PC-3 (cell line): ENCODE results near the gene PSMB2. TPM values are rescaled to one million over a fixed set of nuclear protein-coding genes. Genes with fewer than 3 reads are reported as not detected.

Source experiments
- ATAC-seq: fragments of 200-7000 bp; cut with Tn5 transposase; 2 replicates; pipeline ENCODE4 v1.9.1; 2020; ENCODE audit warnings: mild to moderate bottlenecking, moderate library complexity
- BruUV-seq: library from RNA; stranded (reverse); fragments of 400-500 nt; replicated peaks from 2 replicates; lab custom pipeline; 2021; lab: Mats Ljungman, UMichigan
- CTCF ChIA-PET: fragments of 300-600 bp; sonication (Branson Sonifier 250); formaldehyde crosslinking; loops from one replicate; lab custom pipeline; 2022; ENCODE audit warnings: antibody characterized with exemption; lab: Charles Lee
- POLR2A ChIA-PET: fragments of 300-600 bp; sonication (Branson Sonifier 250); formaldehyde crosslinking; loops from one replicate; lab custom pipeline; 2022; ENCODE audit warnings: antibody characterized with exemption; ENCODE audit not compliant: unreplicated experiment; lab: Charles Lee
- DNase-seq: peaks from one replicate; pipeline ENCODE4 v3.0.0-alpha.2; 2015
- H2AFZ ChIP-seq: fragments of 300-600 bp; sonication (generic); 2 replicates; pipeline ENCODE4 v1.6.0; 2016; ENCODE audit warnings: antibody characterized with exemption, low read length
- H3F3A ChIP-seq: fragments of 300-600 bp; sonication (generic); one replicate; pipeline ENCODE4 v1.6.0; 2017; ENCODE audit warnings: antibody characterized with exemption, low read length, control low read depth, mild to moderate bottlenecking; ENCODE audit not compliant: unreplicated experiment
- H3K27ac ChIP-seq: fragments of 300-600 bp; sonication (generic); 2 replicates; pipeline ENCODE4 v1.5.1; 2016; ENCODE audit warnings: mild to moderate bottlenecking, low read length
- H3K27me3 ChIP-seq: fragments of 300-600 bp; sonication (generic); 2 replicates; pipeline ENCODE4 v1.6.1; 2016; ENCODE audit warnings: low read length, mixed read lengths
- H3K36me3 ChIP-seq: fragments of 300-600 bp; sonication (generic); 2 replicates; pipeline ENCODE4 v1.6.1; 2016; ENCODE audit warnings: low read depth, mixed run types, low read length, mixed read lengths
- H3K4me1 ChIP-seq: fragments of 300-600 bp; sonication (generic); 2 replicates; pipeline ENCODE4 v1.5.1; 2016; ENCODE audit warnings: low read length; ENCODE audit not compliant: insufficient read depth
- H3K4me2 ChIP-seq: fragments of 300-600 bp; sonication (generic); 2 replicates; pipeline ENCODE4 v1.6.0; 2016; ENCODE audit warnings: low read length
- H3K4me3 ChIP-seq: fragments of 300-600 bp; sonication (generic); 2 replicates; pipeline ENCODE4 v1.5.1; 2016; ENCODE audit warnings: mild to moderate bottlenecking, low read length, mixed read lengths
- H3K79me2 ChIP-seq: fragments of 300-600 bp; sonication (generic); 2 replicates; pipeline ENCODE4 v1.6.1; 2017; ENCODE audit warnings: low read length, mixed read lengths
- H3K9ac ChIP-seq: fragments of 300-600 bp; sonication (generic); 2 replicates; pipeline ENCODE4 v1.6.0; 2016; ENCODE audit warnings: mild to moderate bottlenecking, low read length
- H3K9me2 ChIP-seq: fragments of 300-600 bp; sonication (generic); replicated peaks from 2 replicates; pipeline ENCODE4 v1.6.1; 2016; ENCODE audit warnings: mixed run types, low read length, mixed read lengths
- H3K9me3 ChIP-seq: fragments of 300-600 bp; sonication (generic); 2 replicates; pipeline ENCODE4 v1.6.1; 2016; ENCODE audit warnings: low read length, mixed read lengths
- H4K20me1 ChIP-seq: fragments of 300-600 bp; sonication (generic); 2 replicates; pipeline ENCODE4 v1.6.1; 2016; ENCODE audit warnings: low read length, mixed read lengths
- CTCF ChIP-seq: fragments of 300-600 bp; sonication (generic); conservative IDR thresholded peaks from 2 replicates; pipeline ENCODE4 v1.5.1; 2017; ENCODE audit warnings: antibody characterized with exemption, low read depth, mild to moderate bottlenecking, low read length
- EZH2 ChIP-seq: fragments of 300-600 bp; sonication (generic); IDR thresholded peaks from one replicate; pipeline ENCODE4 v1.6.1; 2017; ENCODE audit warnings: antibody characterized with exemption, mild to moderate bottlenecking, low read length; ENCODE audit not compliant: unreplicated experiment
- EZH2phosphoT487 ChIP-seq: fragments of 300-600 bp; sonication (generic); IDR thresholded peaks from 2 replicates; pipeline ENCODE4 v1.6.1; 2018; ENCODE audit warnings: mild to moderate bottlenecking, antibody characterized with exemption, low read length, borderline replicate concordance
- intact Hi-C: fragments of 100-400 bp; cut with micrococcal nuclease; formaldehyde crosslinking; loops from 2 replicates; pipeline ENCODE4 v1.9.0; 2023
- total RNA-seq: library from RNA; depleted of rRNA; stranded (reverse); fragments of >200 nt; gene quantifications from 2 replicates; pipeline ENCODE4 v1.2.3, GENCODE V29; 2014

PSMB2 gene
- total RNA-seq, 1 experiment from 2014 or later, result 61.2 TPM

GRCh38 chr1:35646043-35646442, 4.7 kb upstream of the PSMB2 start:
- DNase-seq (peak; percentile 34), ATAC-seq (peak; percentile 27; the same call in 1 of the 2 replicates)
- Histone ChIP-seq H3K4me3 (no peak overlapping the region), H3K4me1 (no peaks in the 10 kb centered on the region), H3K27me3 (0 out of 2 replicates have a peak, but pooled peaks cover 5% of the 10 kb centered on the region), H3K9ac (no peak overlapping the region), H3K9me3 (no peaks in the 10 kb centered on the region), H3K4me2 (no peak overlapping the region), H4K20me1 (no peaks in the 10 kb centered on the region), H3K79me2 (peaks cover 4% of the 10 kb centered on the region), H3K27ac (no peak overlapping the region), H3F3A (no peaks in the 10 kb centered on the region), H2AFZ (no peak overlapping the region), H3K9me2 (no peaks in the 10 kb centered on the region), H3K36me3 (no peaks in the 10 kb centered on the region)
- TF ChIP-seq CTCF (peak; percentile 44; the same call in 1 of the 2 replicates), EZH2 (no peak), EZH2phosphoT487 (no peak)
- ChIA-PET CTCF (interaction anchor here (0.6 kb wide), 2 partner anchors 71 to 74 kb away, joined by 3 to 4 read pairs; no protein-coding TSS in a partner anchor), POLR2A (no interaction called here)
- intact Hi-C loops, result no loop called here
- no TSS peak for BruUV-seq

DNA sequence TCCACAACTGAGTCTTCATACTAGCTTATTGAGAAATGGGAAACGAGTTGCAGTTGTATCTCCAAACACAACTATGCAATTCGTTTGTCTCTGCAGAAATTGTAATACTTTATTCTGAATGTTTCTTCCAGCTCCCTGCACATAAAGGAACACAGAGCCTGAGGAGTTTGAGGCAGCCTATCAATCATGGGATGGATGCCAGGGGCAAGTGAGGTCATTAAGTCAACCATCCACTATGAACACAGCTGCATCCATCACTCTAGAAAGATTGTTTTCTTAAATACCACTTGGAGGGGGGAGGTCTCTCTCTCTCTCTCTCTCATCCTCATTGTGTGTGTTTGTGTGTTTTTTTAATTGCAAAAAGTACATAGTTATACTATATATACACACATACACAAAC, 2.9 kb upstream of the PSMB2 start:
- H3K9ac ChIP-seq, result no peak overlapping the region
- ChIA-PET CTCF (no interaction called here), POLR2A (no interaction called here)
- H3F3A ChIP-seq, result no peaks in the 10 kb centered on the region
- H3K79me2 ChIP-seq, result peaks cover 22% of the 10 kb centered on the region
- no peak overlapping the region for H3K4me3 ChIP-seq
- H4K20me1 ChIP-seq, result peaks cover 13% of the 10 kb centered on the region
- intact Hi-C loops, result loop anchor here (5.0 kb wide), 2 partner anchors 73 to 128 kb away; partner anchors contain the start of gene C1orf216
- no peak overlapping the region for H3K27ac ChIP-seq
- H3K4me1 ChIP-seq, result peaks cover 5% of the 10 kb centered on the region; the same call in 1 of the 2 replicates
- no peaks in the 10 kb centered on the region for H3K9me3 ChIP-seq
- no peak overlapping the region for H3K4me2 ChIP-seq
- no peaks in the 10 kb centered on the region for H3K36me3 ChIP-seq
- ATAC-seq, result no peak
- H2AFZ ChIP-seq, result no peak overlapping the region
- TF ChIP-seq EZH2, result no peak
- TF ChIP-seq EZH2phosphoT487, result no peak
- TF ChIP-seq CTCF, result no peak
- no peak for DNase-seq
- no peaks in the 10 kb centered on the region for H3K9me2 ChIP-seq
- BruUV-seq, result no TSS peak
- no peaks in the 10 kb centered on the region for H3K27me3 ChIP-seq

DNA sequence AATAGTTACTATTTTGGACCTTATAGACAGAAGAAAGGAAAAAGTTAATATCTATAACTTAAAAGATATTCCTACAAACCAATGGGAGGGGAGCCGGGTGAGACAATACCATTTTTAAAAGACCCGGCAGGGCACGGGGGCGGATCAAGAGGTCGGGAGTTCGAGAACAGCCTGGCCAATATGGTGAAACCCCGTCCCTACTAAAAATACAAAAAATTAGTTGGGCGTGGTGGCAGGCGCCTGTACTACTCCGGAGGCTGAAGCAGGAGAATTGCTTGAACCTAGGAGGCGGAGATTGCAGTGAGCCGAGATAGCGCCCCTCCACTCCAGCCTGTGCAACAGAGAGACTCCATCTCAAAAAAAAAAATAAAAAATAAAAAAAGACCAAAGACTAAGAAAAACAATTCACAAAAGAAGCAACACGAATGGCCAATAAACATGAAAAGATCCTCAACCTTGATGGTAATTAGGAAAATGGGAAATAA, 1.2 kb upstream of the PSMB2 start:
- no TSS peak for BruUV-seq
- peaks cover 38% of the 10 kb centered on the region for H3K79me2 ChIP-seq
- H3K4me1 ChIP-seq, result peaks cover 14% of the 10 kb centered on the region
- H3K27me3 ChIP-seq, result no peaks in the 10 kb centered on the region
- peaks cover 20% of the 10 kb centered on the region for H4K20me1 ChIP-seq
- H3K4me2 ChIP-seq, result peak overlapping the region; percentile 79
- intact Hi-C loops, result loop anchor here (5.0 kb wide), 2 partner anchors 75 to 130 kb away; partner anchors contain the start of gene C1orf216
- H2AFZ ChIP-seq, result peak overlapping the region; percentile 74
- H3K27ac ChIP-seq, result peak overlapping the region; percentile 79
- H3K36me3 ChIP-seq, result 0 out of 2 replicates have a peak, but pooled peaks cover 3% of the 10 kb centered on the region
- ATAC-seq, result no peak
- DNase-seq, result no peak
- H3K4me3 ChIP-seq, result peak overlapping the region; percentile 95
- CTCF ChIA-PET, result no interaction called here
- H3K9me2 ChIP-seq, result no peaks in the 10 kb centered on the region
- no peaks in the 10 kb centered on the region for H3F3A ChIP-seq
- TF ChIP-seq EZH2, result no peak
- TF ChIP-seq EZH2phosphoT487, result no peak
- TF ChIP-seq CTCF, result no peak
- H3K9ac ChIP-seq, result peak overlapping the region; percentile 96
- POLR2A ChIA-PET, result interaction anchor here (0.7 kb wide), 1 partner anchor 663 kb away, joined by 12 read pairs; no protein-coding TSS in a partner anchor
- no peaks in the 10 kb centered on the region for H3K9me3 ChIP-seq
